Central memory CD8-positive, alpha-beta T cell (primary cell): ENCODE measurements around the gene RPL38.

Source experiments
- ATAC-seq: fragments of 150-1000 bp; cut with Tn5 transposase; replicated peaks from 2 replicates; pipeline ENCODE4 v1.10.0; 2022; ENCODE audit warnings: mild to moderate bottlenecking, moderate FRiP score, moderate number of reproducible peaks; ENCODE audit not compliant: poor library complexity, severe bottlenecking; ENCODE audit errors: extremely low read depth
- DNase-seq, 2 donors: peaks; one replicate each; pipeline ENCODE4 v3.0.0; 2021; ENCODE audit warnings: low spot score in 2 of 2
- H3K27ac Mint-ChIP-seq: one replicate; pipeline ENCODE4 v1.8.0; 2022; ENCODE audit warnings: low read depth, mild to moderate bottlenecking, moderate library complexity, mixed read lengths
- H3K27me3 Mint-ChIP-seq: one replicate; pipeline ENCODE4 v1.8.0; 2022; ENCODE audit warnings: mixed read lengths
- H3K36me3 Mint-ChIP-seq: one replicate; pipeline ENCODE4 v1.8.0; 2022; ENCODE audit warnings: mild to moderate bottlenecking, moderate library complexity, mixed read lengths; ENCODE audit not compliant: insufficient read depth
- H3K4me1 Mint-ChIP-seq: one replicate; pipeline ENCODE4 v1.8.0; 2022; ENCODE audit warnings: mixed read lengths
- H3K4me3 Mint-ChIP-seq: one replicate; pipeline ENCODE4 v1.8.0; 2022; ENCODE audit warnings: mild to moderate bottlenecking, moderate library complexity, mixed read lengths
- H3K9me3 Mint-ChIP-seq: one replicate; pipeline ENCODE4 v1.8.0; 2022; ENCODE audit warnings: mixed read lengths

The RPL38 gene

GRCh38 chr17:74253036-74253435 lies 49.6 kb downstream of the RPL38 start:
- H3K4me3 Mint-ChIP-seq, result no peak overlapping the region

DNA sequence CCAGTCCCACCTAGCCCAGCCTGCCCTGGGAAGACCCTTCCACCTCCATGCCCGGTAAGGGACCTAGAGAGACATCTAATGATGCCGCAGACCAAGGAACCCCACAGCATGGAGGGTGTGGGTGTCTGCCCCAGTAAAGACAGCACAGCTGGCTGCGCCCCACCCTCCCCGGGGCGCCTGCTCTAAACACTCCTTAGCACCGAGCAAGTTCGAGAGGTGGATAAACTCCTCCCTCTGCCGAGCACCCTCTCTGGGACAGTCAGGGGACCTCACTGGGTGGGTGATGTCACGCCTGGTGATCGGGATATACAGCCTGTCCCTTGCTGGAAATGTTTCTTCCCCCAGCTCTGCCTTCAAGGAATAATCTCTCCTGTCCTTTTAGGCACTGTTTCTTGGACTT lies 53.8 kb downstream of the RPL38 start:
- no peaks in the 10 kb centered on the region for H3K27me3 Mint-ChIP-seq
- H3K4me1 Mint-ChIP-seq, result no peaks in the 10 kb centered on the region
- H3K36me3 Mint-ChIP-seq, result peaks cover 4% of the 10 kb centered on the region
- DNase-seq (no peak), ATAC-seq (no peak)
- H3K9me3 Mint-ChIP-seq, result no peaks in the 10 kb centered on the region
- no peak overlapping the region for H3K27ac Mint-ChIP-seq
- no peak overlapping the region for H3K4me3 Mint-ChIP-seq

More at GRCh38 chr17:74253036-74253435, 49.6 kb downstream of the RPL38 start:
- no peaks in the 10 kb centered on the region for H3K27me3 Mint-ChIP-seq
- no peak overlapping the region for H3K27ac Mint-ChIP-seq
- no peak for ATAC-seq
- H3K4me1 Mint-ChIP-seq, result peaks cover 5% of the 10 kb centered on the region
- DNase-seq, result no peak
- peaks cover 2% of the 10 kb centered on the region for H3K36me3 Mint-ChIP-seq
- H3K9me3 Mint-ChIP-seq, result no peaks in the 10 kb centered on the region

DNA sequence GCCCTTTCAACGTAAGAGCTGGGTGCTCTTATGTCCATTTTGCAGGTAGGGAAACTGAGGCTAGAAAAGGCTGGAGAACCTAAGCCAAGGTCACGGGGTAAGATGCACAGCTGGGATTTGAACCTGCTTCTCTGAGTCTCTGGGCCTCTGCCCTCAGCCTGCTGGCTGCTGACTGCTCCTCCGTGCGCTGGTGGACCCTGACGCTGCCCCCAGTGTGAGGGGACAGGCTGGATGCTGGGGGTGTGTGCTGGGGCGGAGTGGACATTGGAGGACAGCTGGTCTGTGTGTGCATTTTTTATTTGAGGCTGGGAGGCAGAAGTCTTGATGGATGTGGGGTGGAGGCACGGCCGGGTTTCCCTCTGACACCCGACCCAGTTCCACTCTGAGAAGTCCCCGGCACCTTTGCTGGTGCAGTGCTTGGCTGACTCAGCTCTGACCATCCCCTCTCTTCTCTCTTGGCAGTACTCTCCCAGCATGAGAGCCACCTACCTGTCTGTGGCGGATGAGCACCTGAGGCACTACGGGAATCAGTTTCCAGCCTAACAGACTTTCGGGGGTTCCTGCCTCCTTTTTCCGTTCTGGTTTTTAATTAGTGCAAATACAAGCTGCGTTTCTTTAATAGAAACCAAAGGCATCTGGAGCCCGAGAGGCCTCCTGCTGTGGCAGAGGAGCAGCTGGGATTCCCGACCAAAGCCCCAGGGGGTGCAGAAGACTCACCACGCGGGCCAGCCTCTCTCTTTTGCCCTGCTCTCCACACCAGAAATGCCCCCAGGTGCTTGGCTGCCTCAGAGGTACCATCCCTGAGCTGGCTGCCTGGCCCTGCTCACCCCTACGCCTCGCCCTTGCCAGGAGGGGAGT lies 56.4 kb downstream of the RPL38 start:
- H3K9me3 Mint-ChIP-seq, result no peaks in the 10 kb centered on the region
- no peaks in the 10 kb centered on the region for H3K27me3 Mint-ChIP-seq
- no peak for ATAC-seq
- H3K36me3 Mint-ChIP-seq, result peaks cover 4% of the 10 kb centered on the region
- no peaks in the 10 kb centered on the region for H3K4me1 Mint-ChIP-seq
- no peak overlapping the region for H3K27ac Mint-ChIP-seq
- no peak for DNase-seq
- H3K4me3 Mint-ChIP-seq, result no peak overlapping the region
